Fibroblast of villous mesenchyme (primary cell): ENCODE results near the gene PSMC1. TPM values are rescaled to one million over a fixed set of nuclear protein-coding genes. Genes with fewer than 3 reads are reported as not detected.
"Not testable (repeated sequence)": the region's sequence is repeated elsewhere in the genome, so short reads cannot be mapped to it uniquely, and the experiment has no call there.

Source experiments
- DNase-seq: peaks from one replicate; pipeline ENCODE4 v3.0.0-alpha.2; 2010; ENCODE audit warnings: low read depth
- H3K4me3 ChIP-seq: 2 replicates; pipeline ENCODE4 v1.5.1; 2011; ENCODE audit warnings: low read depth, mild to moderate bottlenecking, low read length
- CTCF ChIP-seq: IDR thresholded peaks from 2 replicates; pipeline ENCODE4 v1.5.1; 2012; ENCODE audit warnings: low read depth, mild to moderate bottlenecking, low read length; ENCODE audit not compliant: insufficient read depth
- total RNA-seq: library from RNA; depleted of rRNA; stranded (reverse); fragments of >200 nt; gene quantifications from 2 replicates; pipeline ENCODE4 v1.2.3, GENCODE V29; 2012

PSMC1 gene
- 88.3 and 113 TPM in 2 replicates for total RNA-seq

- H3K4me3 ChIP-seq: peak within 1 kb of the TSS; percentile 96
- DNase-seq: peak; percentile 96
- TF ChIP-seq CTCF: no peak
These were observed at the start of gene PSMC1 for GRCh38 chr14:90256354-90257131. TSS of gene PSMC1 (plus strand) at chr14:90256553. CDS start at chr14:90256598, 45 bp downstream.

GRCh38 chr14:90213099-90213748 is 43.1 kb upstream of the PSMC1 start:
- DNase-seq: no peak
- H3K4me3 ChIP-seq: no peak overlapping the region
- TF ChIP-seq CTCF: no peak

GRCh38 chr14:90228478-90228877 is 27.9 kb upstream of the PSMC1 start:
- no peak for TF ChIP-seq CTCF
- no peak for DNase-seq

GRCh38 chr14:90229942-90230341 is 26.4 kb upstream of the PSMC1 start:
- DNase-seq, H3K4me3 ChIP-seq: not testable (repeated sequence)

More at GRCh38 chr14:90228478-90228877, 27.9 kb upstream of the PSMC1 start:
- H3K4me3 ChIP-seq: no peak overlapping the region

GRCh38 chr14:90235179-90235976 is 21.0 kb upstream of the PSMC1 start:
- peak; percentile 88 for TF ChIP-seq CTCF

GRCh38 chr14:90239139-90239538 is 17.2 kb upstream of the PSMC1 start:
- DNase-seq: no peak
- no peak for TF ChIP-seq CTCF
- no peak overlapping the region for H3K4me3 ChIP-seq

More at GRCh38 chr14:90235179-90235976, 21.0 kb upstream of the PSMC1 start:
- H3K4me3 ChIP-seq: no peak overlapping the region
- DNase-seq: peak; percentile 62

- TF ChIP-seq CTCF: no peak
- no peak for DNase-seq
- H3K4me3 ChIP-seq: no peak overlapping the region
These were observed 13.9 kb upstream of the PSMC1 start for GRCh38 chr14:90242444-90242843.
